A673 (cell line): Measurements from ENCODE around the gene ZNRF3.

Experiments
- EZH2 ChIP-seq: fragments of 200-600 bp; sonication (generic); IDR thresholded peaks from 2 replicates; pipeline ENCODE4 v1.6.1; 2017; ENCODE audit warnings: borderline replicate concordance, low read depth, mild to moderate bottlenecking, mixed read lengths, antibody characterized with exemption, low read length; ENCODE audit not compliant: poor library complexity, severe bottlenecking
- TF ChIP-seq, protein P1 (sequence below): fragments of 300-800, 200-600 bp; sonication (generic); conservative IDR thresholded peaks from 2 replicates; pipeline ENCODE4 v1.5.1; 2017; ENCODE audit warnings: low read depth, mild to moderate bottlenecking, antibody characterized with exemption, low read length, moderate library complexity, mixed read lengths

DNA sequence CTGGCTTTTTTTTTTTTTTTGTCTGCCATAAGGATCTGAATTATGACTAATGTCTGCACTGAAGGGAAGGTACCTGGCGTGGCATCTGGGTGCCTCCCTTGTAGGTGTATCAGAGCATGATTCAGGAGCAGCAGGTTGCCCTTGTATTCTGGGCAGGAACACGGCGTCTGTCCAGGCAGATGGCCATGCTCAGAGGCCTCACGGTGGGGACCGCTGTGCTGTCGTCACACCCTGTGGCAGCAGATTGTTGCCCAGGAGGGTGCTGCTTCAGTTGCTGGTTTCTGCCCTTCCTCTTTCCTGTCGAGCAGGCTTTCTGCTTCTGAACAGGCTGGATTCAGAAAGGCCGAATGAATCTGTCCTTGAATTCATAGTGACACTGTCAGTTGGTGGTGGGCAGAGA is 11.0 kb downstream of the ZNRF3 start:
- TF ChIP-seq, protein P1, sequence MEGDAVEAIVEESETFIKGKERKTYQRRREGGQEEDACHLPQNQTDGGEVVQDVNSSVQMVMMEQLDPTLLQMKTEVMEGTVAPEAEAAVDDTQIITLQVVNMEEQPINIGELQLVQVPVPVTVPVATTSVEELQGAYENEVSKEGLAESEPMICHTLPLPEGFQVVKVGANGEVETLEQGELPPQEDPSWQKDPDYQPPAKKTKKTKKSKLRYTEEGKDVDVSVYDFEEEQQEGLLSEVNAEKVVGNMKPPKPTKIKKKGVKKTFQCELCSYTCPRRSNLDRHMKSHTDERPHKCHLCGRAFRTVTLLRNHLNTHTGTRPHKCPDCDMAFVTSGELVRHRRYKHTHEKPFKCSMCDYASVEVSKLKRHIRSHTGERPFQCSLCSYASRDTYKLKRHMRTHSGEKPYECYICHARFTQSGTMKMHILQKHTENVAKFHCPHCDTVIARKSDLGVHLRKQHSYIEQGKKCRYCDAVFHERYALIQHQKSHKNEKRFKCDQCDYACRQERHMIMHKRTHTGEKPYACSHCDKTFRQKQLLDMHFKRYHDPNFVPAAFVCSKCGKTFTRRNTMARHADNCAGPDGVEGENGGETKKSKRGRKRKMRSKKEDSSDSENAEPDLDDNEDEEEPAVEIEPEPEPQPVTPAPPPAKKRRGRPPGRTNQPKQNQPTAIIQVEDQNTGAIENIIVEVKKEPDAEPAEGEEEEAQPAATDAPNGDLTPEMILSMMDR: no peak
- no peak for TF ChIP-seq EZH2
